Ovary (tissue), 3 donors: ENCODE results near the gene HFE.

Source experiments
- POLR2A ChIP-seq: fragments of 450-650 bp; IDR thresholded peaks from one replicate; pipeline ENCODE4 v1.6.1; 2017; ENCODE audit warnings: antibody characterized with exemption, mild to moderate bottlenecking, moderate library complexity
- TF ChIP-seq, protein P1 (sequence below), 3 donors: fragments of 450-650 bp in 2 of 3; fragments of 200-600 bp in 1 of 3; IDR thresholded peaks; one replicate each; pipeline versions ENCODE4 v1.5.1 to v1.8.0; 2016 to 2022; ENCODE audit warnings: antibody characterized with exemption in 3 of 3, mild to moderate bottlenecking in 1 of 3
- donor health status: DM: no; HTN: no; CAD: no.

- TF ChIP-seq, protein P1, sequence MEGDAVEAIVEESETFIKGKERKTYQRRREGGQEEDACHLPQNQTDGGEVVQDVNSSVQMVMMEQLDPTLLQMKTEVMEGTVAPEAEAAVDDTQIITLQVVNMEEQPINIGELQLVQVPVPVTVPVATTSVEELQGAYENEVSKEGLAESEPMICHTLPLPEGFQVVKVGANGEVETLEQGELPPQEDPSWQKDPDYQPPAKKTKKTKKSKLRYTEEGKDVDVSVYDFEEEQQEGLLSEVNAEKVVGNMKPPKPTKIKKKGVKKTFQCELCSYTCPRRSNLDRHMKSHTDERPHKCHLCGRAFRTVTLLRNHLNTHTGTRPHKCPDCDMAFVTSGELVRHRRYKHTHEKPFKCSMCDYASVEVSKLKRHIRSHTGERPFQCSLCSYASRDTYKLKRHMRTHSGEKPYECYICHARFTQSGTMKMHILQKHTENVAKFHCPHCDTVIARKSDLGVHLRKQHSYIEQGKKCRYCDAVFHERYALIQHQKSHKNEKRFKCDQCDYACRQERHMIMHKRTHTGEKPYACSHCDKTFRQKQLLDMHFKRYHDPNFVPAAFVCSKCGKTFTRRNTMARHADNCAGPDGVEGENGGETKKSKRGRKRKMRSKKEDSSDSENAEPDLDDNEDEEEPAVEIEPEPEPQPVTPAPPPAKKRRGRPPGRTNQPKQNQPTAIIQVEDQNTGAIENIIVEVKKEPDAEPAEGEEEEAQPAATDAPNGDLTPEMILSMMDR (IDR thresholded peaks at IDR 0.05), result no peak
- no peak for TF ChIP-seq POLR2A
These were observed 6.8 kb downstream of the HFE start for GRCh38 chr6:26094036-26094435.
